NOMO-1 treated with dmso at 0.1 percent for 144 hours (cell line): ENCODE results near the gene ACOT8.
"Not testable (repeated sequence)": the region's sequence is repeated elsewhere in the genome, so short reads cannot be mapped to it uniquely, and the experiment has no call there.

Source experiments
- DNase-seq: peaks from one replicate; lab custom pipeline; 2025; ENCODE audit not compliant: unreplicated experiment; lab: John Stamatoyannopoulos, UW

Gene ACOT8

DNA sequence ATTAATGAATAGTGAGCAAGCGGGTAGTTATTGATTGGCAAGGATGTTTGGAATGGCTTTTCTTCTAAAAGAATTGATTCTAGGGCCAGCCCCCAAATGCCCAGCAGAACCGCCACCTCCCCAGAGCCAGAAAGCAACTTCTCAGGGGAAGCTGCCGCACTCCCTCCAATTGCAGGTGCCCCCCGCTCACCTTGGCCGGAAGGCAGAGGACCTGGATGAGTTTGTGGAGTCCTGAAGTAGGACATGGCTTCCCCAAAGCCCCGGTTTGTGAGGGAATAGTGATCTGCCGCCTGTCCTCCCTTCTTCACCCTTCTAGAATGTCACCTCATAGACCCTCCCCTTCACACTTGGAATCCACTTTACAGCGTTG is 30.1 kb upstream of the ACOT8 start, which contains the start of gene SPATA25:
SPATA25 (minus strand) TSS at position 277 of the 370 bp plus-strand sequence; CDS start at position 245, 32 bp downstream.
- no peak for DNase-seq

DNA sequence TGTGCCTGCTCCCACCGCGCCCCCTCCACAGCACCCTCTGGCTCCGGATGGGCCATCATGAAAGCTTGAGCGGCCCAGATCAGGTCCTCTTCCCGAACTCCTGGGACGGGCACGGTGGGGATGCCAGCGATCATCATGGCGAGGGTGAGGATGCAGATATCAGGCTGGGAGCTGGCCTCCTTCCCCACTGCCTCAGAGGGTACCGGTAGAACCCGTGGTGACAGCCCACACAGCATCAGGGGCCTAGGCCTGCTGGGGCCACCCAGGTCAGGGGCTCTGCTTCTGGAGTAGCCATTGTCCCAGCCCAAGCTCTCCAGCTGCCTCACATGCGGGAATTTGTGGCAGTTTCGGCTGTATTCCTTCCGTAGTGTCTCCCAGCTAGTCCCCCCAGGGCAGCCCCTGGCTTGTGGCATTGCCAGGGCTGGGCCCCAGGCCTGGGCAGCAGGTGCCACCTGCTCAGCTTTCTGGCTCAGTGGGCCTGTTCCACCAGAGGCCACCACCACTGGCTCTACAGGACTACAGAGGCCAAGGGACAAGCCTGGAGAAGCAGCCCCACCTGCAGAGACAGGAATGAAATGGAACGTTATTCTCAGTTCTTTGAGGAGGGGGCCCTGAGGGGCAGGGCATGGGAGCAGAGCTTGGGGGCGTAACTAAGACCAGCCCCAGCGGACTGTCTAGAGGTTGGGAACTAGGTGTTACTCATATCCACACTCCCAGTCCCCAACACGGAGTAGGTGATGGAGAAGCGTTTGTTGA is 29.6 kb upstream of the ACOT8 start:
- DNase-seq: no peak

DNA sequence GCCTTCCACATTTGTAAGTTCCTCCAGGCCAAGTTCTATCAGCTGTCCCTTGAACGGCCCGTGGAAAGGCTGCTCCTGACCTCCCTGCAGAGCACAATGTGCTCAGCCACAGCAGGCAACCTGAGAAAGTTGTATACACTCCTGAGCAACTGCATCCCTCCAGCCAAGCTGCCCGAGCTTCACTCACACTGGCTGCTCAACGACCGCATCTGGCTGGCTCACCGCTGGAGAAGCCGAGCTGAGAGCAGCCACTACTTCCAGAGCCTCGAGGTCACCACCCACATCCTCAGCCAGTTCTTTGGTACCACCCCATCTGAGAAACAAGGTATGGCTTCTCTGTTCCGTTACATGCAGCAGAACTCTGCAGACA is 25.9 kb upstream of the ACOT8 start:
- no peak for DNase-seq

DNA sequence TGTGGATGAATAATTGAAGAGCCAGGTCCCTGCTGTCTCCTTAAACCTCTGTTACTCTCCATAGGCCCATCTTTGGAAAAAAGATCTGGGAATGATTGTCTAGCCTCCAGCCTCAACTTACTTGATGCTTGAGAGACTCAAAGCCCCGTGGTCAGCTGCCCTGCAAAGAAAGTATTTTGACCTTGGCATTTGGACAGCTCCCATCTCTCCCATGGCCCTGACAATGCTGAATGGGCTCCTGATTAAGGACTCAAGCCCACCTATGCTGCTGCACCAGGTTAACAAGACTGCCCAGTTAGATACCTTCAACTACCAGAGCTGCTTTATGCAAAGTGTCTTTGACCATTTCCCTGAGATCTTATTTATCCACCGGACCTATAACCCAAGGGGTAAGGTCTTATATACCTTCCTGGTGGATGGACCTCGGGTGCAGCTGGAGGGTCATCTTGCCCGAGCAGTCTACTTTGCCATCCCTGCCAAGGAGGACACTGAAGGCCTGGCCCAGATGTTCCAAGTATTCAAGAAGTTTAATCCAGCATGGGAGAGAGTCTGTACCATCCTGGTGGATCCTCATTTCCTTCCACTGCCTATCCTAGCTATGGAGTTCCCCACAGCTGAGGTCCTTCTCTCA is 25.4 kb upstream of the ACOT8 start:
- DNase-seq: no peak

DNA sequence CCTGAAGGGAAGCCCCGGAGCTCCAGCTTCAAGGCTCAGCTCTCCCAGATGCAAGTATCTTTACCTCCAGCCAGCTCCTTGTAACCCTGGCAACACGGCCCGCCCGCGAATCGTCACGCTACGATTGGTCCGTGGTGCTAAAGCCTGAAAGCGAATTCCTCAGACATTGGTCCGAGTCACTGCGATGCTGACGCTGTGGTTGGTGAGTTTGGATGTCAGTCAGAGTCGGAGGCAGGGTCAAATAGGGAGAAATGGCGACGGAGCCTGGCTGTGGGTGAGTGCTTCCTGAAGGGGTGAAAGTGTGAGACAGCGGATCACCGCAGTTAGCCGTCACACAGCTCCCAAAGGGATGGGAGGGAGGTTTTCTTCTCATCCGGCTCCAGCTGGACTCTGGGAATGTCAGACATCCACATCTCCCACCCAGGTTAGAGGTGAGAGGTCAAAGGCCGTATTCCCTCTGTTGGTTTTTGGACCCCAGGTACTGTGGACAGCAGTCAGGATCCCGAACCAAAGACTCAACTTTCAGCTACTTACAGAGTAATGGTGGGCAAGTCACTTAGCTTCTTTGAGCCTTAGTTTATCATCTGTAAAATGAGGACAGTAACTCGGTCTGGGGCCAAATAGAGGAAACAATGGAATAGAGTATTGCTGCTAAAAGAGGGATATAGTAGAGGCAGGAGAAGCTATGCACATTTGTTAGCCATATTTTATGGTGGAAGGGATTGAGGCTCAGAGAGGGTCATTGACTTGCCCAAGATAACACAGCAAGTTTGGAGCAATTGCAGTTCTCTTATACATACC is 24.0 kb upstream of the ACOT8 start, which contains the start of gene ZSWIM1:
ZSWIM1 (plus strand) TSS at position 240 of the 801 bp plus-strand sequence. CDS start 1,366 bp downstream, outside the sequence.
- DNase-seq: peak; percentile 97

DNA sequence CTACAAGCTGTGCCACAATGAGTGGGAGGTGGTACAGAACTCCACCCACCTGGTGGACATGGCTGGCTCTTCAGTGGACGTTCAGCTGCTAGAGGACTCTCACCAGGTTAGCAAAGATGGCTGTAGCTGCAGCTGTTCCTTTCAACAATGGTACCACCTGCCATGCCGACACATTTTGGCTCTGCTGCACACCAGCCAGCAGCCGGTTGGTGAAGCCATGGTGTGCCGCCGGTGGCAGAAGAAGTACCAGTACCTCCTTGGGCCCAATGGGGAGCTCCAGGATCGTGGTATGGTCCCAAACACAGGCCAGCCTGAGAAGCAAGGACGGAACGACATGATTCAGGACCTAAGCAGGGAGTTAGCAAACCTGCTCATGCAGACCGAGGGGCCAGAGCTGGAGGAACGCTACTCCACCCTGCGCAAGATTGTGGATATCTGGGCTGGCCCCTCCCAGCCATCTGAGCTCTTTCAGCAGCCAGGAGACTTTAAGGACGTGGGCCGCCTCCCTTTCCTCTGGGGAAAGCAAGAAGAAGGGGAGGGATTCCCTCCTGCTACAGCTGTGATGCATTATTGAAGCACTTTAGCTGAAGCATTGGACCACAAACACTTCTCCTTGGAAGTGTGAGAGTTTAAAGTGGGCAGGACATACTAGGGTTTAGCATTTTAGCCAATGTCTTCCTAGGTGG is 21.0 kb upstream of the ACOT8 start:
- DNase-seq: no peak

DNA sequence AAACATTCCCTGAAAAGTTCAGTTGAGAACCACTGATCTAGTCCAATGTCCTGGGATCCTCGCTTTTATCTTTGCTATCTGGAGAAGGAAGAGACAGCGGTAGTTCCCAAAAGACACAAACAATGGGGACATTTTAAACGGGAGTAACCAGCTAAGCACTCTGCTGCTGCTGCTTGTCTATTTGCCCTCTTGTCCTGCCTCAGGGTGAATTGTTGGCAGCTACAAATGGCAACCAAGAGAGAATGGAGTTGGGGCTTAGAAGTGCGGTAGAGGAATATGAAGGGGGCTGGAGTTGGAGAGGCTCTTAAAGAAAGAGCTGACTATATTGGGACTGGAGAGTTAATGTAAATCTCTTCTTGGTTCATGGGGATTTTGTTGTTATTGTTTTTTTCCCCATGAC is 17.4 kb upstream of the ACOT8 start:
- no peak for DNase-seq

DNA sequence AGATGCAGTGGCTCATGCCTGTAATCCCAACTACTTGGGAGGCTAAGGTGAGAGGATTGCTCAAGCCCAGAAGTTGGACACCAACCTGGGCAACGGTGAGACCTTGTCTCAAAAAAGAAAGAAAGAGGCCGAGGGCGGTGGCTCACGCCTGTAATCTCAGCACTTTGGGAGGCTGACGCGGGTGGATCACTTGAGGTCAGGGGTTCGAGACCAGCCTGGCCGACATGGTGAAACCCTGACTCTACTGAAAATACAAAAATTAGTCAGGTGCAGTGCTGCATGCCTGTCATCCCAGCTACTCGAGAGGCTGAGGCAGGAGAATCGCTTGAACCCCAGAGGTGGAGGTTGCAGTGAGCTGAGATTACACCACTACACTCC is 16.9 kb upstream of the ACOT8 start:
- not testable (repeated sequence) for DNase-seq

DNA sequence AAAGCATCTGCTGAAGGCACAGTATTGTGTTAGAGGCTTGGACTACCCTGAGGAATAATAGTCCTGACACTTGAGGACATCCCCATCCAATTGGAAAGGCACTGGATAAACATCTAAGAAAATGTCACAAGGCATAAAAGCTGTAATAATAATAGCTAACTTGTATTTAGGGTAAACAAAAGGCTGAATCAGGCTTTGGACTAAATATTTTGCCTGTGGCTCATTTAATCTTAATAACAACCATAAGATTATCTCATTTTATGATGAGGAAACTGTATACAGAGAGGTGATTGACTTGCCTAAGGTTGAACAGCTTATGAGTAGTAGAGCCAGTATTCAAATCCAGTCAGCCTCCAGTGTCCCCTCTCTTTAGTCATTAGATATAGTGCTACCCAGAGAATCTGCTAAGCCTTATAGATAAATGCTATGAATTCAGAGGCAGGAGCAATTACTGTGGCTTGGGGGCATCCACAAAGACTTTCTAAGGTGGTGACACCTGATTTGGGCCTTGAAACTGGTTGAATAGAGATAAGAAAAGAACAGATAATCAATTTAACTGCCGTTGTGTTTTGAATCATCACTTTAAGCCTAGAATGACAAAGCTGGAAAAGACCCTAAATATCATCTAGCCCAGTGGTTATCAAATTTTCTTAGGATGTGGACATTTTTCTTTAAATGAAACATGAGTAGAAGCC is 16.4 kb upstream of the ACOT8 start:
- no peak for DNase-seq

DNA sequence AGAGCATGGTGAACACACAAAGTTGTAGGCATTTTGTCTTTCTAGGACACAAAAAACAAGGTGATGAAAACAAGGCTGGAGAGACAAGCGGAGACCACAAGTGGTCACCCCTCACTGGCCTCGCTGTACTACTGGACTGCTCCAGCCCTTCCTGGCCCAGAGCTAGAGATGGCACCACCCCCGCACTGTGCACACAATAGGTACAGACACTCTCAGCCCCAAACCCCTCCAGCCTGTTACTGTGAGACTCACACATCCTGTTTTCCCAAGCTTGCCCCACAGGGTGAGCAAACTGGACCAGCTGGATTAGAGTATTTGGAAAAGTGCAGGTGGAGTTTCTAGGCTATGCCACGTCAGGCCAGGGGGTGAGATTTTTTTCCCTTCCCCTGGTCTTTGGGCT is 15.4 kb upstream of the ACOT8 start:
- DNase-seq: no peak

DNA sequence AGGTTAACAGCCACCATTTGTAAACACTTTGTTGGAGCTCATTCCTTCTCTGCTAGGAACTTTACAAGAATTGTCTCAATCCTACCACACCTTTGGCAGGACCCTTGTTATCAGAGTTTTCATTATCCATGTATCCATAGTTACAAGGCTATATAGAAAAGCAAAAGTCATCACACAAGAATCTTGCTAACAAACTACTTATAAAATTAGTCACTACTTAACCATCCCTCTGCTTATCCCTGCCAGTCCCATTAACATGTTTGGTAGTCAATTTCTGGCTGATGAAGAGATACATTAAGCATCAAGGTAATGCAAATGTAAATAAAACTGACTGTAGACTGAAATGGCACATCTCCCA is 10.6 kb upstream of the ACOT8 start:
- no peak for DNase-seq

DNA sequence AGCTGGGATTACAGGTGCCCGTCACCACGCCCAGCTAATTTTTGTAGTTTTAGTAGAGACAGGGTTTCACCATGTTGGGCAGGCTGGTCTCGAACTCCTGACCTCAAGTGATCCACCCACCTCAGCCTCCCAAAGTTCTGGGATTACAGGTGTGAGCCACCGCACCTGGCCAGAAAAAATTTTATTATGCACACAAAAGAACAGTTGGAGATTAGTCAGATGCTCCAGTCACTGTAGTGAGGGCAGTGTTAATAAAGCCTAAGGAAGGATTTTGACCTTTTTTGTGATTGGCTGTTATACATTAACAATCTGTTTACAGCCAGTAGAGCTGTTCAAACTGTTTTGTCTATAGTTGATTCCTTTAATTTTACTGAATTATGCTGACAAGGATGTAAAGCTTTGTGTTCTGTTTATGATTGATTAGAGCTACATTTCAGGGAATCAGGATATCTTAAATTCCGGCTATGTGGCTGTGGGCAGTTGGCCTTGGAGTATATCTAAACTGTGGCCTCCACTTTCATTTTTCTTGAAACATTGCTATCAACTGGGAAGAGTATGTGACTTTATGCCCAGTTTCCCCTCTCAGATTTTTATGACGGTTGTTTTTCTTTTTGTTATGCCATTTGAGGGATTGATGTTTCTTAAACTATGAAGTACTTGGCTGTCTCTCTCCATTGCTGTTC is 10.1 kb upstream of the ACOT8 start:
- no peak for DNase-seq

DNA sequence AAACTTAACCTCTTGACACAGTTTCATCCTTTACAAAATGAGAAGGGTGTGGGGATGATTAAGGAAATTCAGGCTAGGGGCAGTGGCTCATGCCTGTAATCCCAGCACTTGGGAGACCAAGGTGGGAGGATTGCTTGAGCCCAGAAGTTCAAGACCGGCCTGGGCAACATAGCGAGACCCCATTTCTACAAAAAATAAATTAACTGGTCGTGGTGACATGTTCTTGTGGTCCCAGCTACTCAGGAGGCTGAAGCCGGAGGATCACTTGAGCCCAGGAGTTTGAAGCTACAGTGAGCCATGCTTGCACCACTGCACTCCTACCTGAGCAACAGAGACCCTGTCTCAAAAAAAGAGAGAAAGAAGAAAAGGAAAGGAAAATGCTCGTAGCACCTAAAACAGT is 9.3 kb upstream of the ACOT8 start:
- no peak for DNase-seq

DNA sequence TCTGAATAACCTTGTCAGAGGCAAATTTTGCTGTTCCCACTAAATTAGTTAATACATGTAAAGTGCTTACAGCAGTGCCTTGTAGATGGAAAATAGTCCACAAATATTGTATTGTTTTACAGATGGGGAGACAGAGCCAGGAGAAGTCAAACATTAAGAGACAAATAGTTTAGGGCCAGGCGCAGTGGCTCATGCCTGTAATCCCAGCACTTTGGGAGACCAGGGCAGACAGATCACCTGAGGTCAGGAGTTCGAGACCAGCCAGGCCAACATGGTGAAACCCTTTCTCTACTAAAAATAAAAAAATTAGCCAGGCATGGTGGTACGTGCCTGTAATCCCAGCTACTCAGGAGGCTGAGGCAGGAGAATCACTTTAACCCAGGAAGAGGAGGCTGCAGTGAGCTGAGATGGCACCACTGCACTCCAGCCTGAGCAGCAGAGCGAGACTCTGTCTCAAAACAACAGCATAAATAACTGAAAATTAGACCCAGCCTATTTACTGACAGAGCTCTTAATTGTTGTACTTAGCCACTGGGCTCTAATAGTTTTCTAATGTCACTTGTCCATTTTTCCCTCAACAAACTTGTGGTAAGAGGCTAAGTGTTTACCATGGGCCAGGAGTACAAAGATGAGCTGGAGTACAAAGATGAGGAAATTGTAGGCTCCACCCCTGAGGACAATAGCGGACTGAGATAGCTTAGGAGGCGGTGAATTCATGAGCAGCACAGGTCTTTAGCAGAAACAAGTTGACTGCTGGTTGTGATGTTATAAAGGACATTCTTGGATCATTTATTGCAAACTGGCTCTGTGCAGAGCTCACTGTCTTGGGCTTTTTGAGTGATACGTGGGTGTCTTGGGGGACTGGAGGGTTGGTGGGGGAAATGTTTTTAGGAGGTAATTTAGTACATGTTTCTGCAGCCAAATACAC is 6.6 kb upstream of the ACOT8 start:
- no peak for DNase-seq

DNA sequence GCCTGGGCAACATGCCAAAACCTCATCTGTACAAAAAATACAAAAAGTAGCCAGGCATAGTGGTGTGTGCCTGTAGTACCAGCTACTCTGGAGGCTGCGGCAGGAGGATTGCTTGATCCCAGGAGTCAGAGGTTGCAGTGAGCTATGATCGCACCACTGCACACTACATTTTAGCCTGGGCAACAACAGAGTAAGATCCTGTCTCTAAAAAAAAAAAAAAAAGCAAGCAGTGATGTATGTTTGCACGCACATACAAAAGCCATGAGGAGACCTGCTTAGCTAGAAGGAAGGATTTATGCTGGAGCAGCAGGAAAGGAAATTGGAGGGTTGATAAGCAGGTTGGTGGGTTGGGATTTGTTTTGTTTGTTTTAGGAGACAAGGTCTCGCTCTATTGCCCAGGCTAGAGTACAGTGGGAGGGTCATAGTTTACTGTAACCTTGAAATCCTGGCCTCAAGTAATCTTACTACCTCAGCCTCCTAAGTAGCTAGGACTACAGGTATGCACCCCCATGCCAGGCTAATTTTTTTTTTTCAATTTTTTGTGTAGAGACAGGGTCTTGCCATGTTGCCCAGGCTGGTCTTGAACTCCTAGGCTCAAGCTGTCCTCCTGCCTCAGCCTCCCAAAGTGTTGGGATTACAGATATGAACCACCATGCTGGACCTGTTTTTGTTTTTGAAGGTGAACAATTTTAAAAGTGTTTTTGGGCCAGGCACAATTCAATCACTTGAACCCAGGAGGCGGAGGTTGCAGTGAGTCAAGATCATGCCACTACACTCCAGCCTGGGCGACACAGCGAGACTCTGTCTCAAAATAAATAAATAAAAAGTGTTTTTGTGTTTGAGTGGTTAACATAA is 4.3 kb upstream of the ACOT8 start:
- DNase-seq: no peak

DNA sequence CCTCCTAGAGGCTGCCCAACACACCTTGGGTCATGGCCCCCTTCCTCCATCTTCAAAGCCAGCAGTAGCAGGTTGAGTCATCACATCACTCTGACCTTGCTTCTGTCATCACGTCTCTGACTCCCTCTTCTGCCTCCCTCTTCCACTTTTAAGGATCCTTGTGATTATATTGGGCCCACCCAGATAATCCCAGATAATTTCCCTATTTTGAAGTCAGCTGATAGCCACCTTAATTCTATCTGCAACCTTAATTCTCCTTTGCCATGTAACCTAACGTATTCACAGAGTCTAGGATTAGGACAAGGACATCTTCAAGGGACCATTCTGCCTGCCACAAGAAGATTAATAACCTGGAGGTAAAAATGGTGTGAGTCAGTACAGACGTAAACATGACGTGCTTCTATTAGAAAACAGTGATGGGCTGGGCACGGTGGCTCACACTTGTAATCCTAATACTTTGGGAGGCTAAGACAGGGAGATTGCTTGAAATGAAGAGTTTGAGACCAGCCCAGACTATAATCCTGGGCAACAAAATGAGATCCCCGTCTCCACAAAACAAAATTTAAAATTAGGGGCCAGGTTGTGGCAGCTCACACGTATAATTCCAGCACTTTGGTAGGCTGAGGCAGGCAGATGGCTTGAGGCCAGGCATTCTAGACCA is 3.5 kb upstream of the ACOT8 start:
- DNase-seq: no peak

DNA sequence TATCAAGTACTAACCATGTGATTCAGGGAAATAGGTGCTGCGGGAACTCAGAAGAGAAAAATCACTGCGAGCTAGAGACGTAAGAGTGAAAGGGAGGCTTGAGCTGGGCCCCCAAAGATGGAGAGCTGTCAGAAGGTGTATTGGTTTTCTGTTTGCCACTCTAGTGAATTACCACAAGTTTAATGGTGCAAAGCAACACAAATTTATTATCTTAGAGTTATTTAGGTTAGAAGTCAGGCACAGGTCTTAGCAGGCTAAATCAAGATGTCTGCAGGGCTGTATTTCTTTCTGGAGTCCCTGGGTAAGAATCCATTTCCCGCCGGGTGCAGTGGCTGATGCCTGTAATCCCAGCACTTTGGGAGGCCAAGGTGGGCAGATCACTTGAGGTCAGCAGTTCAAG is 2.7 kb upstream of the ACOT8 start:
- DNase-seq: no peak

DNA sequence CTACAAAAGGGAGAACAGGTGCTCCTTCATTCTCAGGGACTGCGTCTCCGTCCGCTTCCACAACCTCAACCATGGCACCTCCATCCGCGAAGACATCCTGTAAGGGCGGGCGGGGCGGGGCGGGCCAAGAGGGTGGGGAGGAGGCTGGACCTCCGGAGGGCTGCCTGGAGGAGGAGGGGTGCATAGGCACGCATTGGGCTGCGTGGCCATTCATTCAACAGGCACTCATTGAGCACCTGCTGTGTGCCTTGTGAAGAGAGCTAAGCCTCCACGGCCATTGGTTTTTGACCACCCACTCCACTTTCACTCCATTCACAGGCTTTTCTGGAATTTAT is 657 bp upstream of the ACOT8 start:
- DNase-seq: peak; percentile 38
